OCI-M2 (cell line): ENCODE data around the gene RNASEH2A.

Source experiments
- DNase-seq: peaks from one replicate; lab custom pipeline; 2025; ENCODE audit not compliant: unreplicated experiment; lab: John Stamatoyannopoulos, UW

Gene RNASEH2A

GRCh38 chr19:12782424-12783290, 23.7 kb upstream of the RNASEH2A start:
- no peak for DNase-seq

- no peak for DNase-seq
Observed at GRCh38 chr19:12783291-12783848, 23.0 kb upstream of the RNASEH2A start.

- no peak for DNase-seq
Observed at GRCh38 chr19:12783849-12784393, 22.5 kb upstream of the RNASEH2A start.

- DNase-seq = no peak
Observed at GRCh38 chr19:12784394-12784870, 22.0 kb upstream of the RNASEH2A start.

- no peak for DNase-seq
Observed at GRCh38 chr19:12784871-12785430, 21.4 kb upstream of the RNASEH2A start.

DNA sequence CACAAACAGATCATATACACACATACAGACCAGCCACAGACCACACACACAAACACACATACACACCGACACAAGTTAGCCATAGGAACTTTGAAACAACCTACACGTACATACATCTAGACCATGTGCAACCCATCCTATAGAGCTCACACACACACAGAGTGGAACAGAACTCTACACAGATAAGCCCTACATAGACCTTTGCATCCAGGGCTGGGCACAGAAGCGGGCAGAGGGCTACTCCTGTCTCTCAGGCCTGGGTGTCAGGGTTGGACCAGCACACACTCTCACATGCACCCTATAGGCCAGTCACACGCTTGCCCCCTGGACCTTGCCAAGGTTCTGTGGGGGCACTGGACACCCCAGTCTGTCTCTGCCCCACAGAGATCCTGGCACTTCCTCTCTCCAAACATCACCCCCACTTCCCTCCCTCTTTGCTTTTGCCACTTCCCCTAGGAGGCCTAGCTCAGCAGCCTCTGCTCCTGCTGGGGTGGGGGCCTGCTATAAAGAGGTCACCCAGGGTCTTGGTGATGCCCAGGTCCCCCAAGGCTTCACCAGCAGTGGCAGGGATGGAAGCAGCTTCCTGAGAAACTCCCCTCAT, 20.9 kb upstream of the RNASEH2A start:
- DNase-seq = no peak

DNA sequence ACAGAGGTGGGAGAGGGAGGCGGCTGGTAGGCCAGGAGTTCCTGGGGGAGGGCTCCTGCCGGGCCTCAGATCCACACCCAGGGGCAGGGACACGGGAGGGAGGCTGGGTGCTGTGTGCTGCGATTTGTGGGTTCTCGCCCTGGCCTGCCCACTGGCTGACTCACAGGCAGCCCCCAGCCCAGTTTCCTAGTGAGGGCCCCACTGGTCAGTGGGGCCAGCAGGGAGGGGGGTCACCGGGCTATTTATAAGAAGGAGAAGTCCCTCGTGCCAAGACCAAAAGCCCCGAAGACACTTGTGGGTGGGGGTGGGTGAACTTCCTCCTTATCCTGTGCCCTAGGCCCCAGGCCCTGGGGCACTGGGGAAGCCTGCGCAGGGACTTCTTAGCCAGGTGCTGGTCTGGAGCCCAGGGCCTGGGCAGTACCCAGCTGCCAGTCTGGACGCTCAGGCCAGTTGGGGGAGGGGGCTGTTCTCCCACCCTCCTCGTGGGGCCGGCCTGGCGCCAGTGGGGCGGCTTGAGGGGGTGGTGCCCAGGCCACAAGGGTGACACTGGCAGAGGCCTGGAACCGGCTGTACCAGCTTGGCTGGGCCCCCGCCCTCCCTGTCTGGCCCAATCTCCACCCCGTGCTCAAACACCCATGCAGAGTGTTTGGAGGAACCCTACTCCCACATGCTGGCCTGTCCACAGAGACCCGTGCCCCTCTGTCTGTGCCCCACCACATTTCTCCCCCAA, 20.1 kb upstream of the RNASEH2A start:
- DNase-seq = no peak

- no peak for DNase-seq
Observed at GRCh38 chr19:12786952-12787351, 19.4 kb upstream of the RNASEH2A start.

DNA sequence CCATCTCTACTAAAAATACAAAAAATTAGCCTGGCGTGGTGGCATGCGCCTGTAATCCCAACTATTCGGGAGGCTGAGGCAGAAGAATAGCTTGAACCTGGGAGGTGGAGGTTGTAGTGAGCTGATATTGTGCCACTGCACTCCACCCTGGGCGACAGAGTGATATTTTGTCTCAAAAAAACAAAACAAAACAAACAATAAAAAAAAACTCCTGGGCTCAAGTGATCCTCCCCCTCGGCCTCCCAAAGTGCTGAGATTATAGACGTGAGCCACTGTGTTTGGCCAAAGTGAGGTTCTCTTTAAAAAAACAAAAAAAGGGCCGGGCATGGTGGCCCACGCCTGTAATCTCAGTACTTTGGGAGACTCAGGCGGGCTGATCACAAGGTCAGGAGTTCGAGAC, 18.9 kb upstream of the RNASEH2A start:
- no peak for DNase-seq

DNA sequence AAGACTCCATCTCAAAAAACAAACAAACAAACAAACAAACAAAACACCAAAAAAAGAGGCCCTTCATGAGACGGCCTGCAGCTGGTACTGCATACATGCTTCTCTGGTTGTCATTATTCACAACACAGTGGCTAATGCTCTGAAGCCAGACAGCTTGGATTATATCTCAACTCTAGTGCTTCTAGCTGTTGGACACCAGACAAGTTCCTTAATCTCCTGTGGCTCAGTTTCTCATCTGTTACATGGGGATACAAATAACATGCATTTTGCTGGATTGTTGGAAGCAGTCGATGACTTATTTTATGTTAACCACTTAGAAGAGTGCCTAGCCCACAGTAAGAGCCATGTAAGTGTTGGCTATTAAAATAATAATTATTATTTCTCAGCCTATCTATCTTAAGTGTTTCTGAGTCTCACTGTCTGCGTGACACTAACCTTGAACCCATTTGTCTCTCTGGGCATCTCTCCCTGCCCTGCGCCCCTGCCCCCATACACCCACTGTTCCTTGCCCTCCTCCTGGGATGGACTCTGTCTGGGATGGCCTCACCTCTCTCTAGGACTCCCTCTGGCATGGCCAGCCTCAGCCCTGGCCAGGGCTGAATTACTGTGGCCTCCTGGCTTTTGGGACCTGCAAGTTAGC, 18.2 kb upstream of the RNASEH2A start:
- no peak for DNase-seq

GRCh38 chr19:12788682-12789097, 17.7 kb upstream of the RNASEH2A start:
- DNase-seq = no peak

- no peak for DNase-seq
Observed at GRCh38 chr19:12789098-12789903, 17.1 kb upstream of the RNASEH2A start.

DNA sequence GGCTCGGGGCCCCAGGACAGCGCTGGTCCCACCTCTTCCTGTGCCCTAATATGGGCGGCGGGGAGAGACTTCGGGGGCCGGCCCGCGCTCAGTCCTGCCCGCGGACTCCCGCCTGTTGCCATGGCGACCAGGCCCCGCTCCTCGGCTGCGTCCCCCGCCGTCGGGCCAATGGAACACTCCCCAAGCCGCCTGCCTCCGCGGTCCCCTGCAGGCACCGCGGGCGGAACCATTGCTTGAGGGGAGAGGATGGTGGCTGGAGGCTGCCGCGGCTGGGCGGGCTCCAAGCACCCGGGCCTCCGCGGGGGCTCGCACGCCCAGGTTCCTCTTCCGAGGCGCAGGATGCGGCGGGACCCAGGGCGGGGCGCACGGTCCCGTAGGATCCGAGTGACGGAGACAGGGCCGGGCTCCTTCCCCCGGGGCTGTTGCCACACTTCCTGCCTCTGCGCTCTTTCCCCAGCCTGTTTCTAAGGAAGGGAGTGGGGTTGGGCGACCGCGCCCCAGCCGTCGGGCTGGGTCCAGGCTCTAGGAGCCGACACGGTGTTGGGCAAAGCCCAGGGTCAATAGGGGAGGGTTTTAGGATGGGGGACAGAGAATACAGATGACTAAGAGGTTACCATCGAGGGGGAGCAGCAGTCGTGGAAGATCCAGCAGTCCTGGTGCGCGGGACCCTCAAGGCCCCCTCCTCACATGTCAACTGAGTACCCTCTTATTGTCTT, 16.3 kb upstream of the RNASEH2A start:
- no peak for DNase-seq

DNA sequence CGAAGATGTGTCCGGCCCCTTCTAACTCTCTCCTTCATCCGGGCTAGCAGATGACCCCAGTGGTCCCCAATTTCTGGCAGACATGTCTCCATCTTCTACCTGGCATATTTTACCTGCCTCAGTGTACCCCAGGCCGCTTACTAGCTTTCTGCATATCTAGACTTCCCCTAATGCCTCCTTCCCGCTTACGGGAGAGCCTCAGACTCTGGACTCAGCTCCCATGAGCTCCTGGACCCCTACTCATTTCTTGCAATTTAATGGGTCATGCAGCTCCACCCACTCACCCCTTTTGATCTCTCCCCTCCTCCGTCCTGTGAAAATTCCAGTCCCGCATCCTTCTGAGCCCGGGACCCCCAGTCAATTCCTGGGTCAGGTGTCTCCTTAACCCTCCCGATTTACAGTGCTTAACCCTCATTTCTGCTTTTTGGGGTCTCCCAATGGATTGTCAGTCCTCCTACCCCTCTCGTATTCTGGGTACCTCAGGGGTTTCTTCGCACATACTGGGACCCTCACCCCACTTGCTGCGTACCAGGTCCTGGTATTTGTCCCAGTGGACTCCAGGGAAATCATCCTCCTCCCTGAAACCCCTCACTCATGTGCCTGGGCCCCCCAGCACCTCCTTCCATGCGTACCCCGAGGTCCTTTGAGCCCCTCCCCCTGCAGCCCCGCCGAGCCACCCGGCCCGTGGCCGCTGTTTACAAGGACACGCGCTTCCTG, 15.6 kb upstream of the RNASEH2A start:
- DNase-seq = no peak

- DNase-seq = no peak
Observed at GRCh38 chr19:12791345-12792050, 14.9 kb upstream of the RNASEH2A start, which contains the start of gene JUNB. Gene JUNB, plus strand, starts transcription at chr19:12791486. Its CDS starts 286 bp downstream, at chr19:12791772.

DNA sequence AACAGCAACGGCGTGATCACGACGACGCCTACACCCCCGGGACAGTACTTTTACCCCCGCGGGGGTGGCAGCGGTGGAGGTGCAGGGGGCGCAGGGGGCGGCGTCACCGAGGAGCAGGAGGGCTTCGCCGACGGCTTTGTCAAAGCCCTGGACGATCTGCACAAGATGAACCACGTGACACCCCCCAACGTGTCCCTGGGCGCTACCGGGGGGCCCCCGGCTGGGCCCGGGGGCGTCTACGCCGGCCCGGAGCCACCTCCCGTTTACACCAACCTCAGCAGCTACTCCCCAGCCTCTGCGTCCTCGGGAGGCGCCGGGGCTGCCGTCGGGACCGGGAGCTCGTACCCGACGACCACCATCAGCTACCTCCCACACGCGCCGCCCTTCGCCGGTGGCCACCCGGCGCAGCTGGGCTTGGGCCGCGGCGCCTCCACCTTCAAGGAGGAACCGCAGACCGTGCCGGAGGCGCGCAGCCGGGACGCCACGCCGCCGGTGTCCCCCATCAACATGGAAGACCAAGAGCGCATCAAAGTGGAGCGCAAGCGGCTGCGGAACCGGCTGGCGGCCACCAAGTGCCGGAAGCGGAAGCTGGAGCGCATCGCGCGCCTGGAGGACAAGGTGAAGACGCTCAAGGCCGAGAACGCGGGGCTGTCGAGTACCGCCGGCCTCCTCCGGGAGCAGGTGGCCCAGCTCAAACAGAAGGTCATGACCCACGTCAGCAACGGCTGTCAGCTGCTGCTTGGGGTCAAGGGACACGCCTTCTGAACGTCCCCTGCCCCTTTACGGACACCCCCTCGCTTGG, 14.1 kb upstream of the RNASEH2A start:
- DNase-seq = no peak

DNA sequence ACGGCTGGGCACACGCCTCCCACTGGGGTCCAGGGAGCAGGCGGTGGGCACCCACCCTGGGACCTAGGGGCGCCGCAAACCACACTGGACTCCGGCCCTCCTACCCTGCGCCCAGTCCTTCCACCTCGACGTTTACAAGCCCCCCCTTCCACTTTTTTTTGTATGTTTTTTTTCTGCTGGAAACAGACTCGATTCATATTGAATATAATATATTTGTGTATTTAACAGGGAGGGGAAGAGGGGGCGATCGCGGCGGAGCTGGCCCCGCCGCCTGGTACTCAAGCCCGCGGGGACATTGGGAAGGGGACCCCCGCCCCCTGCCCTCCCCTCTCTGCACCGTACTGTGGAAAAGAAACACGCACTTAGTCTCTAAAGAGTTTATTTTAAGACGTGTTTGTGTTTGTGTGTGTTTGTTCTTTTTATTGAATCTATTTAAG, 13.5 kb upstream of the RNASEH2A start:
- no peak for DNase-seq
